LoVo (cell line): Measurements from ENCODE around the gene FZD2.
A peak's percentile ranks its signal among the peaks of the same experiment; 100 is the strongest.
"Not testable (repeated sequence)": the region's sequence is repeated elsewhere in the genome, so short reads cannot be mapped to it uniquely, and the experiment has no call there.

Source experiments
- DNase-seq: peaks from one replicate; pipeline ENCODE4 v3.0.0-alpha.2; 2016; ENCODE audit warnings: low spot score

The FZD2 gene

GRCh38 chr17:44546671-44547606, 10.3 kb upstream of the FZD2 start:
- no peak for DNase-seq

- DNase-seq: no peak
These were observed 9.5 kb upstream of the FZD2 start for GRCh38 chr17:44547625-44548267.

- no peak for DNase-seq
These were observed 8.7 kb upstream of the FZD2 start for GRCh38 chr17:44548376-44549230.

GRCh38 chr17:44549686-44550085, 7.6 kb upstream of the FZD2 start:
- no peak for DNase-seq

GRCh38 chr17:44552361-44552760, 4.9 kb upstream of the FZD2 start:
- DNase-seq: no peak

- no peak for DNase-seq
These were observed 2.2 kb upstream of the FZD2 start for GRCh38 chr17:44555099-44555498.

GRCh38 chr17:44556166-44556831, 985 bp upstream of the FZD2 start:
- peak; percentile 43 for DNase-seq

GRCh38 chr17:44557651-44558285, 484 bp downstream of the FZD2 start:
- no peak for DNase-seq

- no peak for DNase-seq
These were observed 1.0 kb downstream of the FZD2 start for GRCh38 chr17:44558334-44558709.

- DNase-seq: no peak
These were observed 1.7 kb downstream of the FZD2 start for GRCh38 chr17:44558710-44559633.

GRCh38 chr17:44559634-44560554, 2.6 kb downstream of the FZD2 start:
- no peak for DNase-seq

- no peak for DNase-seq
These were observed 3.9 kb downstream of the FZD2 start for GRCh38 chr17:44561237-44561623.

GRCh38 chr17:44564429-44564828, 7.1 kb downstream of the FZD2 start:
- DNase-seq: no peak

- DNase-seq: no peak
These were observed 8.7 kb downstream of the FZD2 start for GRCh38 chr17:44565866-44566443.

- DNase-seq: not testable (repeated sequence)
These were observed 11.1 kb downstream of the FZD2 start for GRCh38 chr17:44568311-44568944.

- peak; percentile 8 for DNase-seq
These were observed 11.9 kb downstream of the FZD2 start for GRCh38 chr17:44568945-44569858.

GRCh38 chr17:44572801-44573200, 15.5 kb downstream of the FZD2 start:
- DNase-seq: no peak
